Retinal pigment epithelial cell (primary cell): ENCODE results near the gene SEPSECS.

Experiments used
- DNase-seq: peaks from one replicate; pipeline ENCODE4 v3.0.0-alpha.2; 2010; ENCODE audit warnings: low read depth
- H3K4me3 ChIP-seq: 2 replicates; pipeline ENCODE4 v1.5.1; 2011; ENCODE audit warnings: mild to moderate bottlenecking, low read length, control low read depth, moderate library complexity
- TF ChIP-seq, protein P1 (sequence below): conservative IDR thresholded peaks from 2 replicates; pipeline ENCODE4 v1.5.1; 2011; ENCODE audit warnings: low read depth, low read length, control low read depth, inconsistent platforms

The SEPSECS gene

GRCh38 chr4:25103418-25103817 lies 56.8 kb downstream of the SEPSECS start:
- no peak for DNase-seq
- H3K4me3 ChIP-seq, result no peak overlapping the region
- TF ChIP-seq, protein P1, sequence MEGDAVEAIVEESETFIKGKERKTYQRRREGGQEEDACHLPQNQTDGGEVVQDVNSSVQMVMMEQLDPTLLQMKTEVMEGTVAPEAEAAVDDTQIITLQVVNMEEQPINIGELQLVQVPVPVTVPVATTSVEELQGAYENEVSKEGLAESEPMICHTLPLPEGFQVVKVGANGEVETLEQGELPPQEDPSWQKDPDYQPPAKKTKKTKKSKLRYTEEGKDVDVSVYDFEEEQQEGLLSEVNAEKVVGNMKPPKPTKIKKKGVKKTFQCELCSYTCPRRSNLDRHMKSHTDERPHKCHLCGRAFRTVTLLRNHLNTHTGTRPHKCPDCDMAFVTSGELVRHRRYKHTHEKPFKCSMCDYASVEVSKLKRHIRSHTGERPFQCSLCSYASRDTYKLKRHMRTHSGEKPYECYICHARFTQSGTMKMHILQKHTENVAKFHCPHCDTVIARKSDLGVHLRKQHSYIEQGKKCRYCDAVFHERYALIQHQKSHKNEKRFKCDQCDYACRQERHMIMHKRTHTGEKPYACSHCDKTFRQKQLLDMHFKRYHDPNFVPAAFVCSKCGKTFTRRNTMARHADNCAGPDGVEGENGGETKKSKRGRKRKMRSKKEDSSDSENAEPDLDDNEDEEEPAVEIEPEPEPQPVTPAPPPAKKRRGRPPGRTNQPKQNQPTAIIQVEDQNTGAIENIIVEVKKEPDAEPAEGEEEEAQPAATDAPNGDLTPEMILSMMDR, result no peak

DNA sequence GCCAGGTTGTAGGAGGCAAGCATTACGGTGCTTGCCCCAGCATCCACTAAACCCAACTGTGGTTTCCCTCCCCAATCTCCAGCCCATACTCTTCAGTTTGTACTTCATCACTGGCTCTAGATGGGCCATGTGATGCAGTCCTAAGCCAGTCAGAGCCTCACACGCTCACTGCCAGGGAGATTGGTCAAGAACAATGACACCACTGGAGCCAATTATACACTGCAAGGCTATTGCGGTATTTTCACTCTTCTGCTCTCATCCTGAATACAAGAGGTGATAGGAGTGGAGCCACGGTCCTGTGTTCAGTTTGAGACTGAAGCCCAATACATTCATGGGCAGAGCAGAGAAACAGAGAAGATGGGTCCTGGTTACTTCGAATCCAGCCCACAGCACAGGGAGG lies 58.4 kb downstream of the SEPSECS start:
- no peak for DNase-seq
- TF ChIP-seq, protein P1, result no peak
- H3K4me3 ChIP-seq, result no peak overlapping the region

DNA sequence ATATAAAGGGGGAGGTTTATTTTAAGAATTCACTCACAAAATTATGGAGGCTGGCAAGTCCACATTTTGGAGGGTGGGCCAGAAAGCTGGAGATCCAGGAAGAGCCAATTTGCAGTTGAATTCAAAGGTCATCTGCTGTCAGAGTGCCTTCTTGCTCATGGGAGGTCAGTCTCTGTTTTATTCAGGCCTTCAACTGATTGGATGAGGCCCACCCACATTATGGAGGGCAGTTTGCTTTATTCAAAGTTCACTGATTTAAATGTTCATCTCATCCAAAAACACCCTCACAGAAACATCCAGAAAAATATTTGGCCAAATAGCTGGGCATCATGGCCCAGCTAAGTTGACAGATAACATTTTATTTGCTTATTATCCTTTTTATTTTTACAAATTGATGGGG lies 59.5 kb downstream of the SEPSECS start:
- TF ChIP-seq, protein P1, result no peak
- H3K4me3 ChIP-seq, result no peak overlapping the region
- DNase-seq, result no peak

DNA sequence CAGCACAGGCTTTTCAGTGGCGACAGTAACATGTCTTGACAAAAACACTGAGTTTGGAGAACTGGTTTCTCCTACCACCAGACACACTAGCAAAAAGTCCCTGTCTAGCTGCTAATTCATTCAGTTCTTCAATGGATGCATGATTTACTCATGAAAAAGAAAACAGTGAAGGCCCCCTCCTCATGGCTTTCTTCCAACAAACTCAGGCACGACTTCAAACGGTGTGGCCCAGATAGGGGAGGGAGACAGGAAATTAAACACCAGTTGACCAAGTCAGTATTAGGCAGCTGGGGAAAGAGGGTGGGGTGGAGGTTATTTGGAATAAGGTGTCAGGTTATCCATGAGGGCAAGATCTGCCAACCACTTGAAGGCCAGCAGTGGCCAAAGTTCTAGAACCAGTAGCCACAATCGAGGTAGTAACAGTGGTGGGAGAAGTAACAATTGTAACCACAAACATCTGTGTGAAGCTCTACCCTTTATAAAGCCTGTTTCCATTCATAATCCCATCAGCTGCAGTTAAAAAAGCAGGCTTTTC lies 60.2 kb downstream of the SEPSECS start:
- TF ChIP-seq, protein P1, result no peak
- H3K4me3 ChIP-seq, result no peak overlapping the region
- DNase-seq, result no peak

DNA sequence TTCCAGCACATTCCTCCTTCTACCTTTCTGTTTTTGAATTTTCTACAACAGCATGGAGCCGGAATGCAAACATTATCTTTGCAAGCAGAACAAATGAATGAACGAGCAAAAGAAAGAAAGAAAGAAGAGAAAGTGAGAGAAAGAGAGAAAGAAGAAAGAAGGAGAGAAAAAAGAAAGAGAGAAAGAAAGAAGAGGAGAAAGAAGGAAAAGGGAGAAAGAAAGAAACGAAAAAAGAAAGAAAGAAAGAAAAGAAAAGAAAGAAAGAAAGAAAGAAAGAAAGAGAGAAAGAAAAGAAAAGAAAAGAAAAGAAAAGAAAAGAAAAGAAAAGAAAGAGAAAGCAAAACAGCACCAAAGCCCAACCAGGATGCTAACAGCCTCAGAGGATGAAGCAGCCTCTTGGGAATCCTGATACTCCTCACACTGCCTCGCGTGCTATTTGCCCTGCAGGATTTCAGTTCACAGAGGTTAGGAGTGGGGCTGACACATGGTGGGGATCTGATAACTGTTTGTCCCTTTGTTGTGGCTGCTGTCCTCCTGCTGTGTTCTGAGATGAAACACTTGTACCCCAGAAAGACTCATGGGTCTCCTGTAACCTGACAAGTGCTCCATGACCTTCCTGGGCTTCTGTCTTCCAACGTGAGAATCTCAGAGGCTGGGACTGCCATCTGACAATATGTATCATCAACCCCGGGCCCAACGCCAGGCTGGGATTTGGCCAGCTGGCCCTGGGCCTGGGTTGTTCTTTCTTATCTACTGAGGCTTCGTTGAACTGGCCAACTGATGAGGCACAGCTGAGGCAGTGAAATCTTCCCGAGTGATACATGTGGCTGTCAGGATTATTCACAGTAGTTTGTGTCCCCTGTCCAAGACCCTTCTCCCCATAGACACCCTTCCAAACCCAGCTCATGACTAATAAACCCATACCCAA lies 61.0 kb downstream of the SEPSECS start:
- TF ChIP-seq, protein P1, result no peak
- no peak overlapping the region for H3K4me3 ChIP-seq
- DNase-seq, result no peak

DNA sequence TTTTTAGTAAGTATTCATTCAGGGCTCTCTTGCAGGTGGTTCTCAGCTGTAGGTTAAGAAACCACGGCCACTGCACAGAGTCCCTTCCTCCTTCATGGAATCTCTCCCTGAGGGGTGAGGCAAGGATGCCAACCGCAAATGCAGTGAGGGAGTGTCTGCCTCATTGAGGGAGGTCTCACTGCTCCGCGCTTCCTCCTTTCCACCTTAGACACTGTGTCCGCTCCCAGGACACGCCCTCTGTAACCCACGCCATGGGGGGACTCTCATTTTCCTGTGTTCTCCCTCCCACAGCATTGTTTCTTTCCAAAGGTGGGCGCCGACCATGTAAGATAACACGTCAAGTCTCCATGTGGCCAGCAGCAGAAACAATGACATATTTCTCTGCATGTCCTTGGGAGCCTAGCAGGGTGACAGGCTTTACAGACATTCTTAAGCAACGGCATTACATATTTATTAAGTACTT lies 63.2 kb downstream of the SEPSECS start:
- TF ChIP-seq, protein P1, result no peak
- H3K4me3 ChIP-seq, result no peak overlapping the region
- DNase-seq, result no peak
